Stimulated activated CD4-positive, alpha-beta T cell treated with anti-CD3 and anti-CD28 coated beads, TNF-alpha, amount 100 ng/mL, for 1 hour (primary cell): ENCODE data around the gene QPRT.
"Not testable (repeated sequence)": the region's sequence is repeated elsewhere in the genome, so short reads cannot be mapped to it uniquely, and the experiment has no call there.

Experiments
- DNase-seq, 3 donors: peaks; one replicate each; pipeline ENCODE4 v3.0.0-alpha.2; 2020; ENCODE audit warnings: low read depth in 3 of 3, low spot score in 1 of 3

QPRT gene

GRCh38 chr16:29678691-29679267 is at the start of gene QPRT:
TSS of gene QPRT (plus strand) at chr16:29679180. CDS start at chr16:29679198, 18 bp downstream.
- DNase-seq: no peak

- DNase-seq: not testable (repeated sequence)
Measured at GRCh38 chr16:29629318-29629717, 49.7 kb upstream of the QPRT start.

DNA sequence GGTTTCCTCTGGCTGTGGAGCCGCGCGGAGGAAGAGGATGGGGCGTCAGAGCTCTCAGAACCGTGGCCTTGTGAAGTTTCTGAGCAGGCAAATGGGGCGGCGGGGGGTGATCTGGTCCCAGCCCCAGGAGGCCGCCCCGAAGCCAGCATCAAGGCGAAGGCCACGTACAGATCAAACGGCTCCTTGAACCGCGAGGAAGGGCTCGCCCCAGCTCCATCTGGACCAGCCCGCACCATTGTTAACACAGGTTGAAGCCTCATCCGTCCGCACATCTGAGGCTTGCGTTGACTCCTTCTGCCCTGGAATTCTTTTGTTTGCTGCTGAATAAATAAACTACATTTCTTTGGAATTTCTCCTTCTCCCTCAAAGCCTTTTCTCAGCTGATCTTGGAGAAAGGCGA is 47.3 kb upstream of the QPRT start:
- not testable (repeated sequence) for DNase-seq

DNA sequence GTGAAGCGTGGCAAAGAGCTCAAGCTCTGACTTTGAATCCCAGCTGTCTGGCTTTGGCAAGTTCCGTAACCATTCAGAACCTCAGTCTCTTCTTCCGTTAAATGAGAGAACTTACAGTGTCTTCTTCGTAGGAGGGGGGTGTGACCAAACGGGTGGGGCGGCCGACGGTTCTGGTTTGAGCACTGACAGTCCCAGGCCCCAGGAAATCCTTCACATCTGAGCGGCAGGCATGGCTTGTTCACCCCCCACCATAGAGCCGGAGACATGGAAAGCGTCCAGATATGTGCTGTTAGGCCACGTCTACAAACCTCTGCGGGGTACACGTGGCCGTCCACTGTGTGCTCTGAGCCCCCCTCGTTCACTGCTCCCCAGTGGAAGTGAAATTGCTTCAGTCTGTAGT is 43.1 kb upstream of the QPRT start:
- not testable (repeated sequence) for DNase-seq

GRCh38 chr16:29636368-29636767 is 42.6 kb upstream of the QPRT start:
- DNase-seq: not testable (repeated sequence)

DNA sequence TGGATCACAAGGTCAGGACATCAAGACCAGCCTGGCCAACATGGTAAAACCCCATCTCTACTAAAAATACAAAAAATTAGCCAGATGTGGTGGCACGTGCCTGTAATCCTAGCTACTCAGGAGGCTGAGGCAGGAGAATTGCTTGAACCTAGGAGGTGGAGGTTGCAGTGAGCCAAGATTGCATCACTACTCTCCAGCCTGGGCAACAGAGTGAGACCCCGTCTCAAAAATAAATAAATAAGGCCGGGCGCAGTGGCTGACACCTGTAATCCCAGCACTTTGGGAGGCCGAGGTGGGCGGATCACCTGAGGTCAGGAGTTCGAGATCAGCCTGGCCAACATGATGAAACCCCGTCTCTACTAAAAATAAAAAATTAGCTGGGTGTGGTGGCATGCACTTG is 40.2 kb upstream of the QPRT start:
- DNase-seq: not testable (repeated sequence)

DNA sequence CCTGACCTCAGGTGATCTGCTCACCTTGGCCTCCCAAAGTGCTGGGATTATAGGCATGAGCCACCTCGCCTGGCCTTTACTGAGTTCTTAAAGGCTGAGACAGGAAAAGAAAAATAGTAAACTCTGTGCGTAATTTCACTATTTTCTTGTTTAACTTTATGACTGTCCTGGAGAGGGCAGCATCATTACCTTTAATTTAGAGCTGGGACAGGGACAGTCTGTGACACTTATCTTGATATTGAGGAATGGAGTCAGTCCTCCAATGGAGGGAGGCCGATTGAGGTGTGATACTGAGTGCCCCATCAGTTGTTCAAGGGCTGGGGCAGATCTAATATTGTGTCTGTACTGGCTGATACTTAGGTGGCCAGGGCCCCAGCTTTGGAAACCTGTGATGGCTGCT is 37.4 kb upstream of the QPRT start:
- DNase-seq: no peak

- DNase-seq: no peak
Measured at GRCh38 chr16:29643596-29643995, 35.4 kb upstream of the QPRT start.

DNA sequence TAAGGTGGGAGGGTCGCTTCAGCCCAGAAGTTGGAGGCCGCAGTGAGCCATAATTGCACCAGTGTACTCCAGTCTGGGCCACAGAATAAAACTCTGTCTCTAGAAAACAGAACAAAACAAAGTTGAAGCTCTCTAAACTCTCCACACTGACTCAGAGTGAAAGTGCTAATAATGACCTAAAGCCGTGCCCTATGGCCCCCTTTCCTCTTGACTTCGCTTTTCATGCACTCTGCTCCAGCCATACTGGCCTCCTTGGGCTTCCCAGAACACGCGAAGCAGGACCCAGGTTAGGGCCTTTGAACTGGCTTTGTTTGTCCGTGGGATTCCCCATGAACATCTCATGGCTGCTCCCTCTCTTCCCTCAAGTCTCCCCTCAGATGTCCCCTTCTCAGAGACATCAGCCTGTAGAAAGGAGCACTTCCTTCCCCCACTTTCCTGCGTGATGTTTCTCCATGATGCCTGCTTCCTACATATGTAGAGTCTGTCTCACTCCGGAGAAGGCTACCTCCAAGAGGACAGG is 34.6 kb upstream of the QPRT start:
- no peak for DNase-seq

GRCh38 chr16:29644973-29645693 is 33.8 kb upstream of the QPRT start:
- DNase-seq: no peak

DNA sequence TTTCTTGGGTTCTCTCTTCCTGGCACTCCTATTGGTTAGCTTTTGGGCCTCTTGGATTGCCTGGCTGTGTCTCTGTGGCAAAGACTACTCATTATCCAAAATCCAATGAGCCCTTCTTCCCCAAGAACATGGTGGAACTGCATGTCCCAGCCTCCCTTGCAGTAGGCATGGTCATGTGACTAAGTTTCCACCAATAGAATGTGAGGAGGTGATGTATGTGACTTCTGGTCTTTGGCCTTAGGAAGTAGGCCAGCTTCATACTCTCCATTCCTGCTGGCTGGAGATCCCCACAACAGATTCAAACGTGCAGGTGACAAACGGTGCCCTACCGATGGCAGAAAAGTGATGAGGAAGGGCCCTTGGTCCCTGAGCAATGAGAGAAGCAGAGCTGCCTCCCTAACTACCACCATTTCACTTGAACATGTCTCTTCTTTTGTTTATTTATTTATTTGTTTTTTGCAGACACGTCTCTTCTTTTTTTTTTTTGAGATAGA is 33.2 kb upstream of the QPRT start:
- no peak for DNase-seq

GRCh38 chr16:29646947-29647346 is 32.0 kb upstream of the QPRT start:
- DNase-seq: no peak

DNA sequence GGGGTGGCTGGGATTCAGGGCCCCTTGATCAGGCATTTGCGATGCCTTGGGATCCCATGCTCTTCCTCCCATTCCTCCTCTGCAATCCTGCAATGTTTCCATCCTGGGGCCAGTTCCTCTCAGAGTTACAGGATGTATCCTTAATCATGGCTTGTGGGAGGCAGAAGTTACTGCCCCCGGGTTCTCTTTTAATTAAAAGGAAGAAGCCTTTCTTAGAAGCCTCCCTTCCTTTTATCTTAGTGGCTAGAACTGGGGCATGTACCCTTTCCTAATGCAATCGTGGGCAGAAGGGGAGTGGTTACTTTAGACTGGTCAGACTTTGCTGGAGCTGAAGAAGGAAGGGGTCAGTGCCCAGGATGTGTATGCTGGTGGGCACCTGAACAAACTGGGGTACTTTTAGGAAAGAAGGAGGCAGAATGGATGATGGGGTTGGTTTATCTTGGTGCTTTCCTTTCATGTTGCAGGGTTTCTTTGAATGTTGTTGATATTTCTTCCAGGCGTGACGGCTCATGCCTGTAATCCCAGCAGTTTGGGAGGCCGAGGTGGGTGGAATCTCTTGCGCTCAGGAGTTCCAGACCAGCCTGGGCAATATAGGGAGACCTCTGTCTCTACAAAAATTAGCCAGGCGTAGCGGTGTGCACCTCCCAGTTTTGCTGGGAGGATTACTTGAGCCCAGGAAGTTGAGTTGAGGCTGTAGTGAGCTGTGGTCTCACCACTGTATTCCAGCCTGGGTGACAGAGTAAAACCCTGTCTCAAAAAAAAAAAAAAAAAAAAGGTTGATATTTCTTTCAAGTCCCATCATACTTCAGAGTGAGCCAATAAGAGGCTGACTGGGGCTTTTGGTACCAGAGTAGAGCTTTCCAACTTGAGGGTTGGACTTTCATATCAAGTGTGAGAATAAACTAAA is 29.1 kb upstream of the QPRT start:
- DNase-seq: no peak

DNA sequence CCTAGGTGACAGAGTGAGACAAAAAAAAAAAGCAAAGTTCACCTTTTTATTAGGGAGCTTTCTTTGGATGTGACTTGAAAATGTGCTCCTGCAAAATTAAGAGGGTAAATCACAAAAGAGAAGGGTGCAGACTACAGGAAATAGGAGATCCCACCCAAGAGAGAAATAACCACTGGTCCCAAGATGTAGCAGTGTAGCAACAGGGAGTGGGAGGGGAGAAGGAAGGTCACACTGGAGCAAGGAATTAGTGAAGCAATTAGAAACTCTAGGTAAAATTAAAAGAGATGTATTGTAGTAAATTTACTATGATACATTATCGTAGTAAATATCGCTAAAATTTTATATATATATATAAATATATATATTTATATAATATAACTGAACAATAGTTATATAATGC is 28.2 kb upstream of the QPRT start:
- no peak for DNase-seq

GRCh38 chr16:29651774-29652349 is 27.1 kb upstream of the QPRT start:
- no peak for DNase-seq

DNA sequence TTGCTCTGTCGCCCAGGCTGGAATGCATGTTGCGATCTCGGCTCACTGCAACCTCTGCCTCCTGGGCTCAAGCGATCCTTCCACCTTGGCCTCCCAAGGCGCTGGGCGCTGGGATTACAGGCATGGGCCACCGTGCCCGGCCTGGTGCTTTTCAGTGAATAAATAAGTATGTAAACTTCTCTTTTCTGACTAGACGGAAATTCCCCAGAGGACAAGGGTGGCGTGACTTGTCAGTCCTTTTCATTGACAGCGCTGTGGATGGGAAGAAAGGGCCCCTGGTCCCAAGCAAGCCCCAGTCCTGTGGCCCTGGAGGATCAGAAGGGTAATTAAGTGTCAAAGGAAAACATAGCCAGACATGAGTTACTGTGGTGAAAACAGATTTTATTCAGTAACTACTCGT is 25.5 kb upstream of the QPRT start:
- no peak for DNase-seq

- DNase-seq: not testable (repeated sequence)
Measured at GRCh38 chr16:29653890-29654289, 25.1 kb upstream of the QPRT start.

DNA sequence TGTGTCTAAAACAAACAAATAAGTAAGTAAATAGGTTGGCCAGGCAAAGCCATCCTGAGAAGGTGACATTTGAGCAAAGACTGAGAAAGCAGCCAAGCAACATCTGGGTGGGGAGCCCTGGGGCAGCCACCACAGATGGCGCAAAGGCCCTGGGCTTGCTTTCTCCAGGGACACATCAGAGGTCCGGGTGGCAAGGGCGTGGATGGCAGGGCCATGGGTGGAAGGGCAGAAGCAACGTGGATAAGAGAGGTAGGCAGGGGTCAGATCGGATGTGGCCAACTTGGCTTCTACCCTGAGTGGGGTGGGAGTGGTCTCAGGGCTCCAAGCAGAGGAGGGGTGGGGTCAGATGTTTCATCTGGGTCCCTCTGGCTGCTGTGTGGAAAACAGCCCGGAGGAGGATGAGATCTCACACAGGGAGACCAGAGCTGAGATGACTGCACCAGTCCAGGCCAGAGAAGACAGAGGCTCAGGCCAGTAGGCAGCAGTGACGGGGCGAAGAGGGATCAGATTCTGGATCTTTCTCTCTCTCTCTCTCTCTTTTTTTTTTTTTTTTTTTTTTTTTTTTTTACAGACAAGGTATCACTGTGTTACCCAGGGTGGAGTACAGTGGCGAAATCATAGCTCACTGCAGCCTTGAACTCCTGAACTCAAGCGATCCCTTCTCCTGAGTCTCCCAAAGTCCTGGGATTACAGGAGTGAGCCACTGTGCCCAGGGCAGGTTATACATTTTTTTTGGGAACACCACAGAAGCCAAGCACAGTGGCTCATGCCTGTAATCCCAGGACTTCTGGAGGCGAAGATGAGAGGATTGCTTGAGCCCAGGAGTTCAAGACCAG is 22.1 kb upstream of the QPRT start:
- DNase-seq: no peak

DNA sequence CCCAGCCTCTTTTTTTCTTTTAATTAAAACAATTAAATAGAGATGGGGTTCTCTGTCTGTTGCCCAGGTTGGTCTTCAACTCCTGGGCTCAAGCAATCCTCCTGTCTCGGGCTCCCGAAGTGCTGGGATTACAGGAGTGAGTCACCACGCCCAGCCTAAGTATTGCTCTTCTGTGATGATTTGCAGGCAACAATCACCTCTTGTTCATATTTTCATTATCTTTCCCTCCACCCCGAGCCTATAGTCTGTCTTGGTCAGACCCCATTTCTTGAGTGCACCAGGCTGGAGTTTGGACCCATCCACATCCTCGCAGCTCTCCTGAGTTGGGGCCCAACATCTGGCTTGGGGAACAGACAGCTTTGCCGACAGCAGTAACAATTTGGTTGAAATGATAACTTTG is 20.3 kb upstream of the QPRT start:
- DNase-seq: no peak

GRCh38 chr16:29662000-29662728 is 16.8 kb upstream of the QPRT start:
- no peak for DNase-seq
